Smooth muscle cell (in vitro differentiated cells): Measurements from ENCODE around the gene ESPNL. TPM values are rescaled to one million over a fixed set of nuclear protein-coding genes. Genes with fewer than 3 reads are reported as not detected.

Experiments used
- DNase-seq: peaks from one replicate; lab custom pipeline; 2025; ENCODE audit not compliant: unreplicated experiment; lab: John Stamatoyannopoulos, UW
- H2AFZ ChIP-seq: fragments of 200-600 bp; sonication (generic); 2 replicates; pipeline ENCODE4 v1.6.0; 2016; ENCODE audit warnings: antibody characterized with exemption, low read depth, mild to moderate bottlenecking
- H3F3A ChIP-seq: fragments of 200-600 bp; sonication (generic); 2 replicates; pipeline ENCODE4 v1.6.0; 2017; ENCODE audit warnings: antibody characterized with exemption, low read depth
- H3K27ac ChIP-seq: fragments of 200-600 bp; sonication (generic); 2 replicates; pipeline ENCODE4 v1.5.1; 2016; ENCODE audit warnings: low read depth, mild to moderate bottlenecking
- H3K27me3 ChIP-seq: fragments of 200-600 bp; sonication (generic); 2 replicates; pipeline ENCODE4 v1.6.1; 2016; ENCODE audit warnings: low read depth, mild to moderate bottlenecking
- H3K36me3 ChIP-seq: fragments of 200-600 bp; sonication (generic); 2 replicates; pipeline ENCODE4 v1.5.1; 2016; ENCODE audit warnings: low read depth
- H3K4me1 ChIP-seq: fragments of 200-600 bp; sonication (generic); 2 replicates; pipeline ENCODE4 v1.5.1; 2016; ENCODE audit warnings: low read depth
- H3K4me2 ChIP-seq: fragments of 200-600 bp; sonication (generic); 2 replicates; pipeline ENCODE4 v1.6.0; 2016; ENCODE audit warnings: mild to moderate bottlenecking
- H3K4me3 ChIP-seq: fragments of 200-600 bp; sonication (generic); 2 replicates; pipeline ENCODE4 v1.5.1; 2016; ENCODE audit warnings: mild to moderate bottlenecking
- H3K79me2 ChIP-seq: fragments of 200-600 bp; sonication (generic); 2 replicates; pipeline ENCODE4 v1.6.0; 2016; ENCODE audit warnings: low read depth, mild to moderate bottlenecking
- H3K9ac ChIP-seq: fragments of 200-600 bp; sonication (generic); 2 replicates; pipeline ENCODE4 v1.6.0; 2016; ENCODE audit warnings: low read depth
- H3K9me3 ChIP-seq: fragments of 200-600 bp; sonication (generic); replicated peaks from 2 replicates; pipeline ENCODE4 v1.5.1; 2016; ENCODE audit warnings: low read depth
- H4K20me1 ChIP-seq: fragments of 200-600 bp; sonication (generic); 2 replicates; pipeline ENCODE4 v1.6.0; 2016; ENCODE audit warnings: low read depth
- CTCF ChIP-seq: fragments of 200-600 bp; sonication (generic); IDR thresholded peaks from 2 replicates; pipeline ENCODE4 v1.5.1; 2017; ENCODE audit warnings: borderline replicate concordance, mild to moderate bottlenecking, antibody characterized with exemption; ENCODE audit not compliant: insufficient read depth, poor library complexity, severe bottlenecking
- WGBS: methylation state at CpG from one replicate; pipeline ENCODE4 v1.1.7; 2016; ENCODE audit warnings: low lambda C conversion rate; 5-methylcytosine and 5-hydroxymethylcytosine counted together
- polyA plus RNA-seq: library from polyadenylated mRNA; unstranded; fragments of >200 nt; fragmentation: Nextera tagmentation; extraction: Ambion mirVana; gene quantifications from 2 replicates; pipeline ENCODE4 v1.2.1, GENCODE V29; 2016
- total RNA-seq: library from RNA; depleted of rRNA; stranded (reverse); fragments of >200 nt; gene quantifications from 2 replicates; pipeline ENCODE4 v1.2.3, GENCODE V29; 2014

The ESPNL gene
- total and polyA plus RNA-seq, 2 experiments from 2014 or later = 0.04 TPM; not detected in 1

- TF ChIP-seq CTCF = no peak
- H3K36me3 ChIP-seq = no peaks in the 10 kb centered on the region
- no peak overlapping the region for H3K4me3 ChIP-seq
- H2AFZ ChIP-seq = no peak overlapping the region
- 99% methylated on average over 12 of the region's 12 CpGs for WGBS
- no peaks in the 10 kb centered on the region for H4K20me1 ChIP-seq
- H3K9me3 ChIP-seq = no peaks in the 10 kb centered on the region
- no peak overlapping the region for H3K9ac ChIP-seq
- no peak overlapping the region for H3K4me2 ChIP-seq
- H3K27ac ChIP-seq = no peak overlapping the region
- no peaks in the 10 kb centered on the region for H3K27me3 ChIP-seq
- H3F3A ChIP-seq = no peaks in the 10 kb centered on the region
- no peak for DNase-seq
- no peaks in the 10 kb centered on the region for H3K4me1 ChIP-seq
- no peaks in the 10 kb centered on the region for H3K79me2 ChIP-seq
These were observed 7.6 kb upstream of the ESPNL start for GRCh38 chr2:238092486-238093035.

GRCh38 chr2:238093181-238094140 lies 6.7 kb upstream of the ESPNL start:
- H3K27ac ChIP-seq = no peak overlapping the region
- no peaks in the 10 kb centered on the region for H4K20me1 ChIP-seq
- no peaks in the 10 kb centered on the region for H3K27me3 ChIP-seq
- H3K9ac ChIP-seq = no peak overlapping the region
- H3F3A ChIP-seq = no peaks in the 10 kb centered on the region
- H3K79me2 ChIP-seq = no peaks in the 10 kb centered on the region
- no peak overlapping the region for H2AFZ ChIP-seq
- 94% methylated on average over 26 of the region's 26 CpGs for WGBS
- H3K36me3 ChIP-seq = no peaks in the 10 kb centered on the region
- no peak for TF ChIP-seq CTCF
- H3K4me1 ChIP-seq = no peaks in the 10 kb centered on the region
- no peak for DNase-seq
- H3K9me3 ChIP-seq = no peaks in the 10 kb centered on the region
- H3K4me3 ChIP-seq = no peak overlapping the region
- no peak overlapping the region for H3K4me2 ChIP-seq

DNA sequence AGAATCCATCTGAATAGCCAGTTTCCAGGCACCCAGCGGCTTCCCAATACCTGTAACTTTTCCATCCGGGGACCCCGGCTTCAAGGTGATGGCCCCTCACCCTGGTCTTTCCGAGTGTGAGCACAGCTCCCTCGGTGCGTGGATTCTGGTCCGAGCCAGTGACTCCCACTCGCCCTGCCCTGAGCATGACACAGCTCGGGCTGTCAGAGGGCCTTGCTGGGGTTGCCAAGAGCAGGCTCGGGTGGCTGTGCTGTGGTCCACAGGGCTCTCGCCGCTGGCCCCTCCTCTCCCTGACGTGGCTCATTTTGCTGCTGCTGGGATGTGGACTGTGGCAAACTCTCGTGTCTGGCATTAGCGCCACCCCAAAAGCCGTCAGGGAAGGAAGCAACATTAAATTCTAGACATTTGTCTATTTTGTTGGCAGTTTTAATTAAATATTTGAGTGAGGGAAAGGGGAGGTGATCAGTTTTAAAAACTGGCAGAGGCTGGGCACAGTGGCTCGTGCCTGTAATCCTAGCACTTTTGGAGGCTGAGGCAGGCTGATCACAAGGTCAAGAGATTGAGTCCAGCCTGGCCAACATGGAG lies 5.6 kb upstream of the ESPNL start:
- Histone ChIP-seq H3F3A (no peaks in the 10 kb centered on the region), H4K20me1 (no peaks in the 10 kb centered on the region), H3K9me3 (no peaks in the 10 kb centered on the region), H3K9ac (no peak overlapping the region), H3K4me2 (no peak overlapping the region), H3K79me2 (no peaks in the 10 kb centered on the region), H2AFZ (no peak overlapping the region), H3K27me3 (no peaks in the 10 kb centered on the region), H3K27ac (no peak overlapping the region), H3K4me3 (no peak overlapping the region), H3K36me3 (no peaks in the 10 kb centered on the region), H3K4me1 (no peaks in the 10 kb centered on the region)
- no peak for DNase-seq
- 96% methylated on average over 17 of the region's 17 CpGs for WGBS
- no peak for TF ChIP-seq CTCF
